T-helper 1 cell treated with Interleukin-12 subunit alpha and Interleukin-12 subunit beta and Interleukin-4 antibody, amounts not matched to agents 30 μg/mL and 1 μg/mL, for 36 hours (primary cell): ENCODE data around the gene LRP1B.

ENCODE experiments used
- H3K27ac Mint-ChIP-seq: one replicate; pipeline ENCODE4 v1.8.0; 2021; ENCODE audit warnings: mild to moderate bottlenecking, mixed read lengths
- H3K27me3 Mint-ChIP-seq: one replicate; pipeline ENCODE4 v1.8.0; 2021; ENCODE audit warnings: low read depth, mixed read lengths
- H3K36me3 Mint-ChIP-seq: one replicate; pipeline ENCODE4 v1.8.0; 2021; ENCODE audit warnings: low read depth, mixed read lengths
- H3K4me1 Mint-ChIP-seq: one replicate; pipeline ENCODE4 v1.8.0; 2021; ENCODE audit warnings: low read depth, mixed read lengths
- H3K4me3 Mint-ChIP-seq: one replicate; pipeline ENCODE4 v1.8.0; 2021; ENCODE audit warnings: mild to moderate bottlenecking, moderate library complexity, mixed read lengths
- H3K9me3 Mint-ChIP-seq: one replicate; pipeline ENCODE4 v1.8.0; 2021; ENCODE audit warnings: mixed read lengths

LRP1B gene

DNA sequence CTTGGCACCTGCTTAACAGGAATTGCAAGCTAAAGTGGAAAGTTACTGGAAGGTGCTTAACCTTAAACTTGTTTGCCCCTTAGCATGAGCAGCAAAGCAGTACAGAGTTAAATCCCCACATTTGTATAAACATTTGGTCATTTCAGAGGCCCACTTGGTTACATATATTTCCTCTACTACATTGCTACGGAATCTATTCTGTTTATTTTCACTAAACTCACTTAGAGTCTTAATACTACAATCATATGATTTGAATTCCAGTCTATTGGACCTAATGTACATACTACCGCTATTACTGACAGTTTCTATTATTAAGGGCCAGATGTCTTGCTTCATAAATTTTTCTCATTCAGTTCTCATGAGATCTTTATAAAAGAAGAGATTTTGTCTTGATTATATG is 1294.0 kb downstream of the LRP1B start:
- Mint-ChIP-seq H3K27me3 (no peaks in the 10 kb centered on the region), H3K27ac (no peak overlapping the region), H3K4me1 (no peaks in the 10 kb centered on the region), H3K9me3 (peaks cover 5% of the 10 kb centered on the region), H3K4me3 (no peak overlapping the region), H3K36me3 (no peaks in the 10 kb centered on the region)

DNA sequence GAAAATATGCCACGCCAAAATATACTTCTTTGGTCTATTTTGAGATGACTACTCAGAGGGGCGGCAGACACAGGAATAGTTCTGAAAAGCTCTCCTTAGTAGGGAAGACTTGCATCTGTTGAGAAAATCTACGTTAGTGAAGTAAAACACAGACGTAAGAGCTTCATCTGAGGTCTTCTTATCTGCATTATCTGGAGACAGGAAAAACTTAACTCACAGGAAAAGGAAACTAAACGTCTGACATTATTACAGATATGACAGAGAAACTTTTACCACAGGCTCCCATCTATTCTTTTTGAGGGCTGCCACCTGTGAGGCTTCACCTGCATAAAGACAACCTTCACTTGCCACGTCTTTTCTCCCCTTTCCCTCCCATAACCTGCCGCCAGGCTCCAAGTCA is 1295.7 kb downstream of the LRP1B start:
- H3K27ac Mint-ChIP-seq = no peak overlapping the region
- no peaks in the 10 kb centered on the region for H3K27me3 Mint-ChIP-seq
- no peaks in the 10 kb centered on the region for H3K4me1 Mint-ChIP-seq
- H3K36me3 Mint-ChIP-seq = no peaks in the 10 kb centered on the region
- peaks cover 11% of the 10 kb centered on the region for H3K9me3 Mint-ChIP-seq
- H3K4me3 Mint-ChIP-seq = no peak overlapping the region

DNA sequence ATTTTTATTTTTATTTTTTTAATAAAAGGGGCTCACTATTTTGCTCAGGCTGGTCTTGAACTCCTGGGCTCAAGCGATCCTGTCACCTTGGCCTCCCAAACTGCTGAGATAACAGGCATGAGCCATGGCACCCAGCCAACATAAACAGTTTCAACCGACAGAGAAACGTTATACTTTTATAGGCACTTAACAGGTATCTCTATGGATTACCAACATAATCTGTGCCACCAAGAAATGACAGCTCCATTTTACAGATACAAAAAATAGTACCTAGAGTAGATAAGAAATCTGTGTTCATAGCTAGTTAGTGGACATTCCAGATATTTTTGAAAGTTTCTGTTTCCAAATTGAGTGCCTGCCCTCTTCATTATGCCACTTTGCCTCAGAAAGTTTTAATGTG is 1316.7 kb downstream of the LRP1B start:
- Mint-ChIP-seq H3K27ac (no peak overlapping the region), H3K4me1 (no peaks in the 10 kb centered on the region), H3K27me3 (no peaks in the 10 kb centered on the region), H3K9me3 (no peaks in the 10 kb centered on the region), H3K4me3 (no peak overlapping the region), H3K36me3 (no peaks in the 10 kb centered on the region)

DNA sequence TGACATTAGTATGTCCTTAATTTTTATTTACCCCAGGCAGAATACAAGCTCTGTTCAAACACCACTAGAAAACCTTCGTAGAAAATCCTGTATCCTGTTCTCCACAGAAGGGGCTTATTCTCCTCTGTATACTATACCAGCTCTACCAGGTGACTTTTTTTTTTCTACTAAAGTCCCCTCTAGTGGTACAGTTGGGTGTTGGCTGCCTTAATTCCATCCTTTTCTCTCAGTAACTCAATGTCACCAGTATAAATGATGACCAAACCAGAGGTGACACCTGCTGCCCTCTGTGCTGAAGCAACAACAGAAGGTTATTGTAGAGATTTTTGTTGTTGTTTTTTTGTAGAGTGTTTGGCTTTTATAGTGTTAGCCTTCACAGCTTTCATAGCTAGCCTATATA is 1322.0 kb downstream of the LRP1B start:
- Mint-ChIP-seq H3K9me3 (no peaks in the 10 kb centered on the region), H3K4me3 (no peak overlapping the region)

DNA sequence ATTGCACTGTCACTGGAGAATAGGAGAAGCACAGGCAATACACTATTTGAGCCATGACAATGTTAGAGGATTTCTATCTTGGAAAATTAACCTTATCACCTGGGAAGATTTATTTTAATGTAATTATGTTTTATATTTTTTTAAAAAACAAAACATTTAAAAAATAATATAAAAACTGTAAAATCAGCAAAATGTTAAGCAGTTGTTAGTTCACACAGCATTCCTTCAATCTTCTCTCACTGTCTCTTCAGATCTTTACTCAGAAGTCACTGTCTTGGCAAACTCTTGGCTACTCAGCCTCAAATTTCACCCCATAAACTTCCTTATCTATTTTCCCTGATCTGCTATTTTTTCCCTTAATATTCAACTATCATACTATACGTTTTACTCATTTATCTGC is 1322.6 kb downstream of the LRP1B start:
- Mint-ChIP-seq H3K9me3 (no peaks in the 10 kb centered on the region), H3K4me1 (no peaks in the 10 kb centered on the region), H3K27me3 (no peaks in the 10 kb centered on the region), H3K4me3 (no peak overlapping the region), H3K36me3 (no peaks in the 10 kb centered on the region), H3K27ac (no peak overlapping the region)

More for the DNA sequence above, 1322.0 kb downstream of the LRP1B start:
- Mint-ChIP-seq H3K36me3 (no peaks in the 10 kb centered on the region), H3K4me1 (no peaks in the 10 kb centered on the region), H3K27me3 (no peaks in the 10 kb centered on the region), H3K27ac (no peak overlapping the region)

DNA sequence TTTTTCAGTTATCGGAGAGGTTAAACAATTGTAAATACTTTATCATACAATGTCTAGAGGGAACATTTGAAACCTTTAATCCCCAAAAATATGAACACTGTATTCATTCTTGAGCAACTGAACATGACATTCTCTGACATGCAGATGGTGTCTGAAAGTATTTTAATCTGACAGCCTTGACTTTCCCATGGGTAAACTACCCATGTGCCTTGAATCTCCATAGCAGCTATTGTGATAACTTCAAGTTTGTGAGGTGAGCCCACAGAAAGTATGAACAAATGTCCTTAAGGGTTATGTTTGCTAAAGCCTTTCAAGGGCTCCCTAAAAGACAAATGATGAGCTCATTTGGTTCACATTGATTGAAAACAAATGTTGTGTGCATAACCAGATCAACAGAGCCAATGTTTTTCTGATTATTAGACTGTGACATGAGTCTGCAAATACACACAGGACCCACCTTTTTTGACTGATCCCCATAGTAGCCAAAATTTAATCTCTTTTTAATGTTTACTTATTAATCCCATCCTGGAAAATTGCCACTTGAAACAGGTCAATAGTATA is 1326.0 kb downstream of the LRP1B start:
- Mint-ChIP-seq H3K36me3 (no peaks in the 10 kb centered on the region), H3K4me3 (no peak overlapping the region), H3K4me1 (no peaks in the 10 kb centered on the region), H3K9me3 (peaks cover 7% of the 10 kb centered on the region), H3K27ac (no peak overlapping the region), H3K27me3 (no peaks in the 10 kb centered on the region)

DNA sequence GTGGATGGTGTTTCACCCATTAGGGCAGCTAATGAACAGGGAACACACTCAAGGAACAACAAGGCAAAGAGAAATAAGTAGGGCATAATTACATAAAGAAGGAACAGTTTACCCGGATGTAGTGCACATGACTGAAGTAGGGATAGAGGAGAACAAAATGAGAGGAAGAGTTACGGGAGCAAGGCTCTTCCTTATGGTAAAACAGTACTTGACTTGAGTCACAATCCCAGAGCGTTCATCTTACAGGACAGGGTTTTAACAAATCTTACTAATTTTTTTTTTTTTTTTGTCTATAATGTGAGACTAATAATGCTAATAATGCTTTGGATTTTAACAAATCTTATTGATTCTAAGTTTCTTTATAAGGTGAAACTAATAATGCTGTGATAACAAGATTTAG is 1329.5 kb downstream of the LRP1B start:
- Mint-ChIP-seq H3K4me1 (peaks cover 3% of the 10 kb centered on the region), H3K27ac (no peak overlapping the region), H3K27me3 (no peaks in the 10 kb centered on the region), H3K36me3 (no peaks in the 10 kb centered on the region), H3K4me3 (no peak overlapping the region), H3K9me3 (peaks cover 12% of the 10 kb centered on the region)

DNA sequence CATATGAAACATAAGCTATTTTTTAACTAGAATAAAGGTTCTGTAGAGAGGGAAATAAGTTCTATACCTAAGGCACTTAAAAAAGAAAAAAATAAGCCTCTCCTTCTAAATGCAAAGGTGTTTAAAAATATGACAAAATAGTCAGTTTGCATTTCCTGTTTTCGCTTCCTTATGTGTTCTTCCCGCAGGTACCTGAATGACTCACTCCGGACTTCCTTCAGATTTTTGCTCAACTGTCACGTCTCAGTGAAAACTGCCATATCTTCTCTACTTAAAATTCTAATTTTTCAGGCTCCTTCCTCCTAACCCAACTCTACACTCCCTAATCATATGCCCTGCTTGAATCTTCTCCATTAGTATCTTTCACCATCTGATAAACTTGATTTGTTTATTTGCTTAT is 1333.1 kb downstream of the LRP1B start:
- peaks cover 9% of the 10 kb centered on the region for H3K9me3 Mint-ChIP-seq
- no peak overlapping the region for H3K27ac Mint-ChIP-seq
- peaks cover 3% of the 10 kb centered on the region for H3K4me1 Mint-ChIP-seq
- H3K4me3 Mint-ChIP-seq = no peak overlapping the region
- H3K36me3 Mint-ChIP-seq = no peaks in the 10 kb centered on the region
- no peaks in the 10 kb centered on the region for H3K27me3 Mint-ChIP-seq

DNA sequence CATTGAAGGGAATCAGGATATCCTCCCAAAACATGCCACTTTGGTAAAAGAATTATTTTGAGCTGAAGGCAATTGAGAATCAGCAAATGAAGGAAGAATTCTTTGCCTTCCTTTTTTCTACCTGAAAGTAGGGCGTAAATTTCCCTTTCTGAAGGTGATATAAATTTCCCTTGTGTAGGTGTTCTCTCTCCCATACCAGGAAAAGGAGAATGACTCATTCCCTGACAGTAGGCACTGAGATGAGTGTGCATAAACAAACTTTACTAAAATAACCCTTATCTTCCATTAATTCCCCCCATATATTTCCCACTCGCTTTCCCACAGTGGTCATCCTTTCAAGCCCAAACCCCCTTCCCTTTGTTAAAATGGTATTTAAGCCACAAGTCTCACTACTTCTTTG is 1339.0 kb downstream of the LRP1B start:
- H3K36me3 Mint-ChIP-seq = no peaks in the 10 kb centered on the region
- H3K27me3 Mint-ChIP-seq = no peaks in the 10 kb centered on the region
- no peak overlapping the region for H3K4me3 Mint-ChIP-seq
- no peaks in the 10 kb centered on the region for H3K4me1 Mint-ChIP-seq
- no peak overlapping the region for H3K27ac Mint-ChIP-seq
- H3K9me3 Mint-ChIP-seq = peaks cover 6% of the 10 kb centered on the region

DNA sequence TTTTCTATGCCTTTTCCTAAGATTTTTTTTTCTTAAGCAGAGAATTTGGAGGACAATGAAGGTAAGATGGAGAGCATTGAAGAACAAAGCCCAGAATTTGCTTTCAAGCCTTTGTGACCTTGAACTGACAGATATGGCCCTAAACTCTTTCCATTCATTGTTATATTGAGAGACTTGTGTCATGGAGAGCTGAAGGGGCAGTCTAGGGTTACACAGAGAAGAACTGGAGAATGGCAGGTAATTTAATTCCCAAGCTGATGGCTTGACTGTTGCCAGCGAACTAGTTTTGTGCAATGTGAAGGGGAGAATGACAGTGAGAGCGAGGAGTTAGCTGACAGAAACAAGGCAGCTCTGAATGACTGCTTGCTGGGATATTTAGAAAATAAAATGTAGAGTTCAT is 1344.2 kb downstream of the LRP1B start:
- Mint-ChIP-seq H3K27me3 (no peaks in the 10 kb centered on the region), H3K9me3 (peaks cover 6% of the 10 kb centered on the region), H3K36me3 (no peaks in the 10 kb centered on the region), H3K4me1 (no peaks in the 10 kb centered on the region), H3K4me3 (no peak overlapping the region), H3K27ac (no peak overlapping the region)

DNA sequence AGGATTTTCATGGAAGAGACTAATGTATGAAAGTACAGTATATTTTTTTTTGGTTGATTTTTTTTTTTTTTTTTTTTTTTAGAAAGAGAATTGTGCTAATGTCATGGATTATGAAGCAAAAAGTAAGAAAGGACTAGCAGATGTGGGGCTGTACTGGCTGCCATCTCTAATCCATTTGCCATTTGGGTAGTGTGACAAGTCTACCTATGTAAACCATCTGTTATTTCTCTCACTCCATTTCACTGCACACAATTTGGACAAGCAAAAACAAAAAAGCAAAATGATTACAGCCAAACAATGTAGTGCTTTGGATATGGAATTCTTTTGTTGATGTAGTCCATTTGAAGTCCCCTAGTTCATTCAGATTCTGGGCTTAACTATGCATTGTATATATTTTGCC is 1355.4 kb downstream of the LRP1B start:
- H3K4me3 Mint-ChIP-seq = no peak overlapping the region
- no peak overlapping the region for H3K27ac Mint-ChIP-seq
- H3K27me3 Mint-ChIP-seq = no peaks in the 10 kb centered on the region
- H3K9me3 Mint-ChIP-seq = no peaks in the 10 kb centered on the region
- peaks cover 3% of the 10 kb centered on the region for H3K4me1 Mint-ChIP-seq
- no peaks in the 10 kb centered on the region for H3K36me3 Mint-ChIP-seq

DNA sequence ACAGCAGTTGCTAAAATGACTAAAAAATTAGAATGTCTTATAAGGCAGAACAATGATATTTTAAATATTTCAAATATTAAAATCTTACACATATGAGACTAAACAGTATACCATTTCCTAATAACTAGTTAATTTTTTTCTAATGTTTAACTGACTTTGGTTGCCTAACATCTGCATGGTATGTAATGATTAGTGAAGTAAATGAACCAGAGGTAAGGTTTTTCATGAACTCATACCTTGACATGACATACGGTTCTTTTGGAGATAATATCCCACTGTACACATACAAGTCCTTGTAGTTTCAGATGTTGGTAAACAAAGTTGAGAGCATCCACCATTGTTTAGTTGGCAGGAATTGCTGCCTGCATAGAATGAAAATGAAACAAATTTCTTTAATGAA is 1360.2 kb downstream of the LRP1B start:
- Mint-ChIP-seq H3K27ac (no peak overlapping the region), H3K36me3 (no peaks in the 10 kb centered on the region), H3K9me3 (no peaks in the 10 kb centered on the region), H3K27me3 (no peaks in the 10 kb centered on the region), H3K4me1 (no peaks in the 10 kb centered on the region), H3K4me3 (no peak overlapping the region)

DNA sequence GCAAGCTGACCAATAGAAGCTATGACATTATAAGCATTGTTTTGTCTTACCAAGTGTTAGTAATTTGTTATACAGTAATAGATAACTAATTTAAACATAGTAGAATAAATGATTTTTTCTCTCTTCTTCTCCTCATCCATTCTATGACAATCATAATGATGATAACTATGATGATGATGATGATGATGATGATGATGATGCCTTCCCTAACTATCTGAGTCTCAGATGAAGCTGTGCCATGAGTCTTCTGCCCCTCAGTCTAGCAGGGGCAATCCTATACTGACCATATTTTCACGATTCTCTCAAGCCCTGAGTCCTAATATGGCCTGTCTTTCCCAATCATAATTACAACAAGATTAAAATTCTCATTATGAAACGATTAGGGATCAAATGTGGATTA is 1369.0 kb downstream of the LRP1B start:
- Mint-ChIP-seq H3K27me3 (no peaks in the 10 kb centered on the region), H3K36me3 (no peaks in the 10 kb centered on the region), H3K9me3 (peaks cover 7% of the 10 kb centered on the region), H3K27ac (no peak overlapping the region), H3K4me1 (no peaks in the 10 kb centered on the region), H3K4me3 (no peak overlapping the region)

DNA sequence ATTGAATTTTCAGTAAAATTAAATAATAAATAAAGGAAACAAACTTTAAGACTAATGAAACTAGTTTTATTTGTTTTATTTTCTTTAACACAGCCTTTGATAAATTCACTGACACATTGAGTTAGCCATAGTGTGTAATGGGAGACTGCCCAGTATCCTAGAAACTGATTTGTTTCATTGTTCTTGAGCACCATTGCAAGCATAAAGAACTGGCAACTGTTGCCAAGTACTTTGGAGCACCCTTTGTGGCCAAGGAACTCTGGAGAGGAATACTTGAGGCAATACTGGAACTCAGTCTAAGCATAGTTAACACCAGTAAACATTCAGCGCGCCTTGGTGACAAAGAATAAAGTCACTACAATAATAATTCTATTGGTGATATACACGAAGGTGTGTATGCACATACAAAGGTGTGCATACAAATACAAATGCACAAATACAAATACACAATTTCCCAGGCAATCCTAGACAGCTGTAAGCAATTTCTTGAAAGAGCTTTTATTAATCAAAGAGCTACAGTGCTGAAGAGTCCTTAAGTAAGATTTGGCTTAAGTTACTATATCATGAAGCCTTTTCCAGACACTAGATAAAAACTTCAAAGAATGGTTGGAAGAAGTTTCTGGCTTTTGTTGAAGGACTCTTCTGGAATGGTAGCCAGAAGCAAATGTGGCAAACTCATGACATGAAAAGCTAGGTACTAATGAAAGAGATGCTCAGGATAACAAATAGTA is 1371.2 kb downstream of the LRP1B start:
- H3K4me1 Mint-ChIP-seq = no peaks in the 10 kb centered on the region
- peaks cover 6% of the 10 kb centered on the region for H3K9me3 Mint-ChIP-seq
- no peak overlapping the region for H3K27ac Mint-ChIP-seq
- no peaks in the 10 kb centered on the region for H3K27me3 Mint-ChIP-seq
- H3K36me3 Mint-ChIP-seq = no peaks in the 10 kb centered on the region
- no peak overlapping the region for H3K4me3 Mint-ChIP-seq

DNA sequence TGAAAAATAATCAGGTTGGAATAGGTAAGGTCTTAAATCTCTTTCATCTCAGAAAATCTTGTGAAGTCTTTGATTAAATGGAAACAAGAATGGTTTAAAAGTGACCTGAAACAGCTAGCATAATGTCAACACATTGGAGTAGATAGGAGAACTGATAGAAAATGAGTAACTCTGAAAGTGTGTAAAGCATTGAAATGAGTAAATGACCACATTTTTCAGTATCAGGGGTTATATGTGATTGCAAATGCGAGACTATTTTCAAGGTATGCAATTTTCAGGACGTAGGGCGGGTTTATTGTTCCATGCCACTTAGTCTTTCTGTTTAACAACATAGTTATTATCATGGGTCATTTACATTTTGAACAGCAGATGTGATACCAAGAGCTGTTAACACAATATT is 1383.2 kb downstream of the LRP1B start:
- Mint-ChIP-seq H3K27me3 (no peaks in the 10 kb centered on the region), H3K4me1 (no peaks in the 10 kb centered on the region), H3K27ac (no peak overlapping the region), H3K9me3 (no peaks in the 10 kb centered on the region), H3K4me3 (no peak overlapping the region), H3K36me3 (no peaks in the 10 kb centered on the region)

DNA sequence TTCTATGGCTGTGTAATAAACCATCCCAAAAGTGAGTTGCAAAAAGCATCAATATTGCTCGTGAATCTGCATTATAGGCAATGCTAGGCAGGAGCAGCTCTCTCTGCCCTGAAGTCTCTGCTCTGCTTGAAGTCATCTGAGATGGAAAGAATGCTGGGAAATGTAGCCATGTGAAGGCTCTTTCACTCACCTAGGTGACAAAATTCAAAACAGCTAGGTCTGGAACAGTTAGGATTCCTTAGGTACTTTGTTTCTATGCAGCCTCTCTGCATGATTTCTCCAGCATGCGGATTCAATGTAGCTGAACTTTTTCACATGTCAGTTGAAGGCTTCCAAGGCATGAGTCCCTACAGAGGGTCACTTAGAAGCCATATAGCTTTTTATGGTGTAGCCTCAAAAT is 1383.7 kb downstream of the LRP1B start:
- no peaks in the 10 kb centered on the region for H3K9me3 Mint-ChIP-seq
- no peaks in the 10 kb centered on the region for H3K4me1 Mint-ChIP-seq
- no peak overlapping the region for H3K27ac Mint-ChIP-seq
- no peaks in the 10 kb centered on the region for H3K27me3 Mint-ChIP-seq
- no peaks in the 10 kb centered on the region for H3K36me3 Mint-ChIP-seq
- H3K4me3 Mint-ChIP-seq = no peak overlapping the region
